Pancreas (tissue), 10 donors: ENCODE data around the gene ITGB4. TPM values are rescaled to one million over a fixed set of nuclear protein-coding genes. Genes with fewer than 3 reads are reported as not detected.
A peak's percentile ranks its signal among the peaks of the same experiment; 100 is the strongest.

Experiments used
- ATAC-seq, 4 donors: fragments of 200-7000 bp; cut with Tn5 transposase; one replicate each; pipeline versions ENCODE4 v1.8.0 to v1.9.1; 2020; ENCODE audit warnings: mild to moderate bottlenecking in 4 of 4, moderate library complexity in 4 of 4
- DNase-seq, 6 donors: peaks; one replicate each; pipeline ENCODE4 v3.0.0-alpha.2; 2020
- FAIRE-seq: peaks from 2 replicates; lab custom pipeline; 2012; peaks lifted over from hg19 to GRCh38; lab: Jason Lieb, UNC
- H3K27ac ChIP-seq, 4 donors: fragments of 200-600 bp; sonication (generic); 1 replicate in 3 of 4; 2 replicates in 1 of 4; pipeline versions ENCODE4 v1.5.0 to v1.8.0; 2020
- H3K27me3 ChIP-seq, 4 donors: fragments of 200-600 bp; one replicate each; pipeline ENCODE4 v1.8.0; 2021
- H3K36me3 ChIP-seq, 3 donors: fragments of 200-600 bp; sonication (generic) in 1 of 3; one replicate each; pipeline versions ENCODE4 v1.5.0 to v1.8.0; 2020 to 2021
- H3K4me1 ChIP-seq, 3 donors: fragments of 200-600 bp; one replicate each; pipeline ENCODE4 v1.8.0; 2021
- H3K4me3 ChIP-seq, 4 donors: fragments of 200-600 bp; sonication (generic) in 2 of 4; one replicate each; pipeline versions ENCODE4 v1.5.0 to v1.8.0; 2020 to 2021
- H3K9me3 ChIP-seq, 4 donors: fragments of 200-600 bp; one replicate each; pipeline ENCODE4 v1.8.0; 2021
- CTCF ChIP-seq, 4 donors: fragments of 200-600 bp; sonication (generic) in 3 of 4; IDR thresholded peaks; one replicate each; pipeline versions ENCODE4 v1.5.0 to v1.8.0; 2021; ENCODE audit warnings: antibody characterized with exemption in 4 of 4
- WGBS, 2 donors: extraction: QIAGEN DNeasy Blood & Tissue Kit; methylation state at CpG; one replicate each; pipeline ENCODE4 v1.1.7; 2013; 5-methylcytosine and 5-hydroxymethylcytosine counted together
- intact Hi-C, 3 donors: fragments of 100-400 bp; cut with DNase I; formaldehyde crosslinking; loops; one replicate each; pipeline versions ENCODE4 v1.11.1 to v1.14.2; 2022
- polyA plus RNA-seq, 2 donors: library from polyadenylated mRNA; stranded (reverse); fragments of 200-250 nt; gene quantifications; one replicate each; pipeline ENCODE4 v1.2.3, GENCODE V29; 2013
- total RNA-seq, 6 donors: library from RNA; stranded (reverse); fragmentation: NEBNext Ultra II Directional in 4 of 6; extraction: Animal tissue kit (Norgen Biotek cat#: 25700) in 4 of 6; gene quantifications; one replicate each; pipeline versions ENCODE4 v1.2.1 to v1.2.4, GENCODE V29; 2021 to 2023
- donor health status: healthy with polysubstance abuse.
- donor health status: DM: no; HTN: no; CAD: no; lungs with moderate emphysema.
- donor health status: DM: no; HTN: no; CAD: no.
- donor health status: control.
- donor health status: control.
- donor health status: Bipolar disorder and iron deficiency.
- donor health status: DM: yes; HTN: yes; CAD: no.
- donor health status: DM: no; HTN: no; CAD: no.
- donor health status: DM: no; HTN: no; CAD: no.
- donor health status: DM: yes; HTN: yes; CAD: no.

Gene ITGB4
- 10 to 100 TPM; 16.4 to 50.5 (median 20.3) TPM for total RNA-seq
- polyA plus RNA-seq, result 10 to 100 TPM; 23.0 to 25.2 TPM

DNA sequence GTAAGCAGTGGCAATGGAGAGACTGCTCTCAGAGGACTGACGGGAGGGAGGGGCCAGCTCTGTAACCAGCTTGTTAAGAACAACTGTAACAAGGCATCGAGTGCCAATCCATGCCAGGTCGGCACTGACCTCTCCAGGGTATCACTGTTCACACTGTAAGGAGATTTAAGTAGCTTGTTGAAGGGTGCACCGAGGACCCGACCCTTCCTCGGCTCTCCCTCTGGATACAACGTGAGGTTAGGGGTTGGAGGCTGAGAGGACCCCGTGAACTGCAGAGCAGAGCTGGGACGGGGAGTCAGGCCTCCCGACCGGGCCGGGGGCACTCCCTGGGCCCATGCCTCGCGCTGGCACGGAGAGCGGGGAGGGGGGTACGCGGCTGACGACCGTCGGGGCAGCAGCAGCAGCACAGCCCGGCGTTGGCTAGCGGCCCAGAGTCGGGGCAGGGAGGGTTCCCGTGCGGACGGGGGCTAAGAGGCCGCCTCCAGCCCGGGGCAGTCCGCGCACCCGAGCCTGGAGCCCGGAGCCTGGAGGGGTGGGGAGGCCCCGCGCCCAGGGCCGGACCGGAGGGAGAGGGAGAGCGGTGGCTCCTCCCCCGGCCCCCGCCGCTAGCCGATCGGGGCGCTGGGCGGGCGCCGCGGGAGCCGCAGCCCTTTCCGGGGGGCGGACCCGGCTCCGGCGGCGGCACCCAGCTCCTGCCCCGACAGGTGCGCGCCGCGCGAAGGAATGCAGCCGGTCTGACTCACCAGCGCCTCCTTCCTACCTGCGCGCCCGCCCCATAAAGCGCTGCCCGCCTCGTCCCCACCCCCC, at the start of gene ITGB4:
Gene ITGB4, plus strand, starts transcription at position 804 of the 807 bp plus-strand sequence. CDS start 3,245 bp downstream, outside the sequence.
- FAIRE-seq (no peak), DNase-seq (peak; percentile 85 to 93 (median 88)), ATAC-seq (peak; percentile 92 to 94 (median 92))
- Histone ChIP-seq H3K4me3 (peak within 1 kb of the TSS; percentile 34 to 65 (median 48)), H3K4me1 (peaks cover 0 to 9% (median 0%) of the 10 kb centered on the region in 3 donors), H3K36me3 (no peaks in the 10 kb centered on the region), H3K9me3 (no peaks in the 10 kb centered on the region), H3K27ac (peak within 1 kb of the TSS; percentile 73 to 81 (median 79)), H3K27me3 (no peaks in the 10 kb centered on the region)
- intact Hi-C loops, result no loop called here
- TF ChIP-seq CTCF (IDR thresholded peaks at IDR 0.05), result no peak
- WGBS, 2 donors, result 1 to 2% methylated on average over 25 to 70 of the region's 70 CpGs

- H3K4me3 ChIP-seq, result no peak overlapping the region
- peaks cover 3 to 36% (median 14%) of the 10 kb centered on the region in 3 donors for H3K36me3 ChIP-seq
- peaks cover 0 to 14% (median 6%) of the 10 kb centered on the region in 3 donors for H3K4me1 ChIP-seq
- no peak for FAIRE-seq
- 93 to 97% methylated on average over 5 of the region's 5 CpGs for WGBS, 2 donors
- TF ChIP-seq CTCF (IDR thresholded peaks at IDR 0.05), result no peak
- no peak for ATAC-seq
- DNase-seq, result no peak
- no peaks in the 10 kb centered on the region for H3K9me3 ChIP-seq
- H3K27me3 ChIP-seq, result no peaks in the 10 kb centered on the region
- intact Hi-C loops, result loop anchor here (2.0 to 10.0 kb wide), 3 partner anchors 73 to 80 kb away; no protein-coding TSS in a partner anchor
- H3K27ac ChIP-seq, result no peak overlapping the region
These were observed 49.2 kb upstream of the ITGB4 start for GRCh38 chr17:75672011-75672410.

DNA sequence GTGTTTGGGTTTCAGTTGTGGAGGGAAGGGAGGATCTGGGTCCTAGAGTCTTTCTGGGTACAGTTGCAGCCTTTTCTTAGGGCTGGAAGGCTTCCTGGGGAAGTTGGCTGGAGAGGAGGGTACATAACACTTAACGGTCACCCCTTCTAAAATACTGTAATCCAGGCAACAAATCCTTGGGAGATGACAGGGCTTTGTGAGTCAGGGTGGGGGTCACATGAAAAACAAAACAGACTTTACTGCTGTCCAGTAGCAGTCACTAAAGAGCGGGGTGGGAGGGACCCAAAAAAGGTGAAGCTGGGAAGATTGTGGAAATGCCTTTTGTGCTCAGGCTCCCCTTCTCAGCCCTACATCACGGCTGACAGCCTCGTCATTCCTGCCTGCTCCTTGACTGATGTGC, 47.8 kb upstream of the ITGB4 start:
- peaks cover 0 to 6% (median 0%) of the 10 kb centered on the region in 3 donors for H3K4me1 ChIP-seq
- TF ChIP-seq CTCF (IDR thresholded peaks at IDR 0.05), result no peak
- no peaks in the 10 kb centered on the region for H3K27me3 ChIP-seq
- H3K9me3 ChIP-seq, result no peaks in the 10 kb centered on the region
- intact Hi-C loops, result loop anchor here (2.0 to 10.0 kb wide), 3 partner anchors 71 to 79 kb away; no protein-coding TSS in a partner anchor
- H3K27ac ChIP-seq, result no peak overlapping the region
- WGBS, 2 donors, result 82 to 85% methylated on average over 4 of the region's 4 CpGs
- peaks cover 3 to 36% (median 14%) of the 10 kb centered on the region in 3 donors for H3K36me3 ChIP-seq
- ATAC-seq (no peak), DNase-seq (peak in 1 of 6 donors; percentile 11), FAIRE-seq (no peak)
- H3K4me3 ChIP-seq, result no peak overlapping the region

DNA sequence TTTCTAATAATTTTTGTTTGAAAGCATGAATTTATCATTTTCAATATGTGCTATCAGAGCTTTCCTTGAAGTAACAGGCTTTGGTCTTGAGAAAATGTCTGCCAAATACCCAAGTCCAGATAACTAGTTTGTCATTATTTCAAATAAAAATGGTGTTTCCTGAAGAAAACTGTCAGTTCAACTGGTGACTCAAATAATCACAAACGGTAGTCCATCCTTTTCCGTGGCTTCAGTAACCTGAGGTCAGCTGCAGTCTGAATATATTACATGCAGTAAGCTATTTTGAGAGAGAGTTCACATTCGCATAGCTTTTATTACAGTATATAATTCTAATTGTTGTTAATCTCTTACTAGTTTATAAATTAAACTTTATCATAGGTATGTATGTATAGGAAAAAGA, 44.8 kb upstream of the ITGB4 start:
- intact Hi-C loops, result loop anchor here in 1 of 3 donors (10.0 kb wide), 1 partner anchor 68 kb away; no protein-coding TSS in a partner anchor
- ATAC-seq (no peak), FAIRE-seq (no peak), DNase-seq (no peak)
- no peak for TF ChIP-seq CTCF (IDR thresholded peaks at IDR 0.05)
- no peaks in the 10 kb centered on the region for H3K27me3 ChIP-seq
- WGBS, 2 donors, result 77 to 79% methylated on average over 3 of the region's 3 CpGs
- H3K4me3 ChIP-seq, result no peak overlapping the region
- H3K9me3 ChIP-seq, result no peaks in the 10 kb centered on the region
- H3K36me3 ChIP-seq, result peaks cover 0 to 21% (median 14%) of the 10 kb centered on the region in 3 donors
- H3K4me1 ChIP-seq, result no peaks in the 10 kb centered on the region
- H3K27ac ChIP-seq, result no peak overlapping the region
